CD4-positive, alpha-beta T cell treated with Interleukin-6 for 4 hours (primary cell): ENCODE measurements around the gene GMEB2.
A peak's percentile ranks its signal among the peaks of the same experiment; 100 is the strongest.
"Not testable (repeated sequence)": the region's sequence is repeated elsewhere in the genome, so short reads cannot be mapped to it uniquely, and the experiment has no call there.

Experiments
- DNase-seq: peaks from one replicate; pipeline ENCODE4 v3.0.0-alpha.2; 2020; ENCODE audit warnings: mixed read lengths

GMEB2 gene

DNA sequence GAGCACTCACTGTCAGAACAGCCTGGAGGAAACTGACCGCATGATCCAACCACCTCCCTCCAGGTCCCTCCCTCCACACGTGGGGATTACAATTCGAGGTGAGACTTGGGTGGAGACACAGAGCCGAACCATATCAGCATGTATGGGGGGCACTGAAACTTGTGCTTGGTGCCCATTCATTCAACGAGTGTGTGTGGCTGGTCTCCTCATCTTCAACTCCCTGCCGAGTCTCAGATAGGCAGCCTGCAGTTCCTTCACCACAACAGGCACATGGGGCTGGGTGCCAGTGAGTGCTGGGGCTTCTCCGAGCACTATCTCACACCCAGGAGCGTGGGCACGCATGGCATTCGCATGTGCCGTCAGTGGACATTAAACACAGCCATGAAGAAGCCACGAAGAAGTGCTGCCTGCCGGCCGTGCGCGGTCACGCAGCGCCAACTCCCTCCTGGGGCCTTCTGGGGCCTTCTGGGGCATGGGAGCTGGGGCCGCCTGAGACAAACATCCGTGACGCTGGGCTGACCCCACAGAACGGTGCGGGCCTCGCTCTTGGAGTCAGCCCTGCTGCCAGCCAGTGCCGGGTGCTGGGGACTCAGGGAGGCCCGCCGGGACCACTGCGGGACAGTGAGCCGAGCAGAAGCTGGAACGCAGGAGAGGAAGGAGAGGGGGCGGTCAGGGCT, 30.5 kb upstream of the GMEB2 start:
- DNase-seq: no peak

DNA sequence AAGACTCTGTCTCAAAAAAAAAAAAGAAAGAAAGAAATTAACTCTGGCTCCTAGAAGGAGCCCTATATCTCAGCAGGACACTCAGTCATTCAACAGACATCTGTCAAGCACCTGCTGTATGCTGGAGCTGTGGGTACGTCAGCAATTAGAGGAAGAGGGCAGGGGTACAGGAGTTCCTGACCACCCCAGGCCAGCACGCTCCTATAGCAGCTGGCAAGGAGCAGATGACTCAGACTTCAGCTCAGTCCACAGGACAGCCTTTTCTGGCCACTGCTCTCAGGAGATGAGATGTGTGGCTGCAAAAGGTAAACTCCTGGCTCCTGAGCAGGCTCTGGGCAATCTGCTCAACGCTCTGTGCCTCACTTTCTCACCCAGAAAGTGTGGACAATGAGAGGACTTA, 29.6 kb upstream of the GMEB2 start:
- DNase-seq: no peak

DNA sequence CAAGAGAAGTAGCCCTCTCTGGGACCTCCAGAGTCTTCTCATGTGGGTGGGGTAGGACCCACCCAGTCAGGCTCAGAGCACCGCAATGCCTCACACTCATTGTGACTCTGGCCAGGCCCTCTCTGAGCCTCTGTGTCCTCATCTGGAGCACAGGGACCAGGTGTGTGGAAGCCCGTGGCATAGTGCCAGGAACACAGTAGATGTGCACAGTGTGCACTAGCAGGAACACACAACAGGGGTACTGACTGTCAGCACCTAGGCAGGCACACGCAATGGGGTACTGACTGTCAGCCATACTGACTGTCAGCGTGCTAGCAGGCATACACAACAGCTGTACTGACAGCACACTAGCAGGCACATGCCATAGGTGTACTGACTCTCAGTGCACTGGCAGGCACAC, 28.3 kb upstream of the GMEB2 start:
- no peak for DNase-seq

DNA sequence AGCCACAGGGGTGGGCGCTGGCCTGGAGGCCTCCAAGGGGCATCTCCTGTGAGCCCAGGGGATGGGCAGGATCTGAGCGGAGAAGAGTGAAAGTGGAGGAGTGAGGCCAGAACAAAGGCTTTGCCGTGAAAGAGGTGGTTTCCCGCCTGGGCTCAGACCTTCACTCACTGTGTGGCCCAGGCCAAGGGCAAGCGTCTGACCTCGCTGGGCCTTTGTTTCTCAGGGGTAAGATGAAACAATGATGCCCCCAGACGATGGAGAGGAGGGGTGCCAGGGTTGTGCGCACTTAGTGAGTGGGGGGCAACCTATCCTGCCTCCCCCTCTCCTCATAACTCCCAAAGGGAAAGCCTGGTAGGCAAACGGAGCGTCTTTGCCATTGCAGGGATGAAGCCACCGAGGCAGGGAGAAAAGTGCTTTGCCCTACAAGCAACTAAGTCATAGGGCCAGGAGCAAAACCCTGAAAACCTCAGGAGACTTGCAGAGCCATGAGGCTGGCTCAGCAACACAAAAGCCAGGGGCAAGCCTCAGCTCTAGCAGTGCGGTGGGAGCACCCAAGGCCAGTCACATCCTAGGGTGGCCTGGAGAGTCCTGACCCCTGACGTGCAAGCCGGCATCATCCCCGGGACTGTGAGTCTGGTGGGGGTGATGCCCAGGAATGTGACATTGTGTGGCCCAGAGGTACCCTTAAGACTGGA, 27.2 kb upstream of the GMEB2 start:
- no peak for DNase-seq

DNA sequence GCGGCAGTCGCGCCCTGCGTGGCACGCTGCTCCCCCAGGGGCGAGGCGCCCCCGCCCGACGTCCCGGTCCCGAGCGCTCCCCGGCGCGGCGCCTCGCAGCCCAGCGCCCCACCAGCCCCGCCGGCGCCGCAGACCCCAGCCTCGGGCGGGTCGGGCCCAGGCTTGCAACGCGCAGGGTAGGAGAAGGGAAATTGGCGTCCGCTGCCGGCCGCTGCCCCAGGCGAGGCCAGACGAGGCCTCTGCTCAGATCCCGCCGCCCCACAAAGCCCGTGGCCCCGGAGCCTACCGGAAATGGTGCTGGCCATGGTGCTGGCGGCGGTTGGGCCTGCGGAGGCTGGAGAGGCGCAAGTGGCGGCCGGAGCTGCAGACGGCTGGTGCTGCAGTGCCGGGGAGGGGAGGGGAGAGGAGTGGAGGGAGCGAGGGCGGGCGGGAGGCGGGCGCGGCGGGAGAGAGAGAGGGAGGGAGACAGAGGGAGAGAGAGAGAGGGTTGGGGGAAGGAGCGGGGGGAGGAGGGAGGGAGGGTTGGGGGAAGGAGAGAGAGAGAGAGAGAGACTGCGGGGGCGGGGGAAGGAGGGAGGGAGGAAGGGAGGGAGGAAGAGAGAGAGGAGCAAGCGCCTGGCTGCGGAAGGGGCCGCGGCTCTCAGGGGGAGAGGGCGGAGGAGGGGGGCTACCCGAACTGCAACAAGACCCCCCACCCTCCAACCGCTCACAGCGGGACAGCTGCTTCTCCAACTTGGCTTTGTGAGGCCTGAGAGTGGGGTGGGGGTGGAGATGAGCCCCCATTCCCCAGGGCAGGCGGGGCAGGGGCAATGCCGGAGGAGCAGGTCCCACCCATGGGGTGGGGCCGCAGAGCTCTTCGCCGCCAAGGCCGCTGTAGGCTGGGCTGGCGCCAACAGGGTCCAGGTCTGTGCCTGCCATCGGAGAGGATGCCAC, 26.4 kb upstream of the GMEB2 start, which contains the start of gene STMN3:
Gene STMN3, minus strand, starts transcription at position 384 of the 933 bp plus-strand sequence. Its CDS starts 79 bp downstream, at position 305.
- DNase-seq: peak; percentile 87

DNA sequence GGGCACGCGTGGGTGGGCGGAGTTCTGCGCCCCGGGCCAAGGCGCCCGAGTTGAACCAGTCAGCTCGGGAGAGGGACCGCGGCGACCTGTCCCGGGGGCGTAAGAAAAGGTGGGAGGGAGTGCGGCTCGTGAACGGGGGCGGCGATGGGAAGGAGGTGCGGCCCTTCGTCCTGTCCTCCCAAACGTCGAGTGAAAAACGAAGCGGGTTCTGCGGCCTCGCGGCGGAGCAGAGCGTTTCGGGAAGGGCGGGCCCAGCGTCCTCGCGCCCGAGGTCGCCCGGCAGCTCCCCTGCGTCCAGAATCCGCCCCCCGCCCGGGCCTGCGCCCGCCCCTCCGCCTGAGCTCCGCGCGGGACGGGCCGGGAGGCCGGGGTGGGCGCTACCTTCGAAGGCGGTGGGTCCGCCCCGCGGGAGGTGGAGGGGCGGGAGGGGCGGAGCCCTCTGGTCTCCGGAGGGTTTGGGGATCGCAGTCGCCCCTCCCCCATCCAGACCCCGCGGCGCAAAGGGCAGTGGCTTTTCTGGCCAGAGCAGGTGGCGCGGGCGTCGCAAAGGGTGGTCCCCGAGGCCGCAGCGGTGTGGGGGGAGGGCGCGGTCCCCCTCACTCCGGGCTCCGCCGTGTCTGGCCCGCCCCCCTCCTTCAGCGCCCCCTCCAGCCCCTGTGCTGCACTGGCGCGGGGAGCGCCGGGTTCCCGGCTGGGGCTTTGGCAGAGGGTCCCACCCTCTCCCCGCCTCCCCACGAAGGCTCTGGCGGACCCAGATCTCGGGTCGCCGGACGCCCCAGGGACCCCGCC, 25.5 kb upstream of the GMEB2 start:
- DNase-seq: peak; percentile 65

DNA sequence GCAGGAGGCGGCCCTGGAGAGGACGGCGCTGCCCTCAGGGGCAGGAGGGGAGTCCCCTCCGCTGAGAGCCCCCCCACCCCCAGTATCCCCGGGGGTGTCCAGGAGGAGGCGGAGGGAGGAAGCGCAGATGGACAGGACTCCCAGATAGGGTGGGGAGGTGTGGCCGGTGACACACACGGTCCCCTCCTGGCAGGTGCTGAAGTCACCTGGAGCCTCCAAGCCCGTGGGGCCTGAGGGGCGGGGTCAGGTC, 25.0 kb upstream of the GMEB2 start:
- peak; percentile 71 for DNase-seq

DNA sequence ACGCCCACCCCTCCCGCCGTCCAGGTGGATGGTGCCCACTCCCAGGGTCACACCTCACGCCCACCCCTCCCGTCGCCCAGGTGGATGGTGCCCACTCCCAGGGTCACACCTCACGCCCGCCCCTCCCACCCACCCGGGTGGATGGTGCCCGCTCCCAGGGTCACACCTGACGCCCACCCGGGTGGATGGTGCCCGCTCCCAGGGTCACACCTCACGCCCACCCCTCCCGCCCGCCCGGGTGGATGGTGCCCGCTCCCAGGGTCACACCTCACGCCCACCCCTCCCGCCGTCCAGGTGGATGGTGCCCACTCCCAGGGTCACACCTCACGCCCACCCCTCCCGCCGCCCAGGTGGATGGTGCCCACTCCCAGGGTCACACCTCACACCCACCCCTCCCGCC, 23.6 kb upstream of the GMEB2 start:
- not testable (repeated sequence) for DNase-seq

DNA sequence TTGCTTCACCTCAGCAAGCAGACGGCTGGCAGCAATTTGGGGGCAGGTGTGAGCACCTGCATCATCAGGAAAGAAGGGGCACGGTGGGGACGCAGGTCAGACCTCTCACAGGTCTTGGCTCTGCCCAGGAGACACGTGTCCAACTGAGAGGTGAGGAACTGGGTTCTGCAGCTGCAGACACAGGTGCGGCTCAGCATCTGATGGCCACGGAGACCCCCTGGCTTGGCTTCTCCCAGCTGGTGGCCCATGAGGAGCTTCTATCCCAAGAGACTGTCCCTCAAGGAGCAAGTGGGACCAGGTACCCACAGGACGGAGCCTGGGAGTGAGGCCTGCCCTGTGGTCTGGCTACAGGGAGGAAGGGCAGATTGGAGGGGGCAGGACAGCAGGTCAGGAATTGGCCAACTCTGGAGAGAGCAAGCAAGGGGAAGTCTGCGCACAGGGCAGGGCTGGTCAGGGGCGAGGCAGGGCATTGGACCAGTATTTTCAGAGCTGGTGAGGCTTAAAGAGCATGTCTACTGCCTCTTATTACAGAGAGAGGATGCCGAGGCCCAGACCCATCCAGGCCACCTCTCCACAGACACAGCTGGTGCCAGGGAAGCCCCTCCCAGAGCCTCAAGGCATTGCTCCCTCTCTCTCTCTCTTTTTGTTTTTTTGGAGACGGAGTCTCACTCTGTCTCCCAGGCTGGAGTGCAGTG, 22.1 kb upstream of the GMEB2 start:
- no peak for DNase-seq

DNA sequence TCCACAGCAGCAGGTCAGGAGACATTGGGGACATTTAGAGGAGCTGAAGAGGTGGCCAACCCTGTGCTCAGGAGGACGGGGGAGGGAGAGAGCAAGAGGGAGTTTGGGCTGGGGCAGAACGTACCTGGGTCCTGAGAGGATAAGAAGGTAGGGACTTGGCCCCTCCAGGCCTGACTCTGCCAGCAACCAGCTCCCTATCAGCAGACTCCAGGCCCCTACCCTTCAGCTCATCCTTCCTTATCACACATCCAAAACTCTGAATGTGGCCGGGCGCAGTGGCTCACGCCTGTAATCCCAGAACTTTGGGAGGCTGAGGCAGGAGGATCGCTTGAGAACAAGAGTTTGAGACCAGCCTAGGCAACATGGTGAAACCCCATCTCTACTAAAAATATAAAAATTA, 21.3 kb upstream of the GMEB2 start:
- DNase-seq: no peak

DNA sequence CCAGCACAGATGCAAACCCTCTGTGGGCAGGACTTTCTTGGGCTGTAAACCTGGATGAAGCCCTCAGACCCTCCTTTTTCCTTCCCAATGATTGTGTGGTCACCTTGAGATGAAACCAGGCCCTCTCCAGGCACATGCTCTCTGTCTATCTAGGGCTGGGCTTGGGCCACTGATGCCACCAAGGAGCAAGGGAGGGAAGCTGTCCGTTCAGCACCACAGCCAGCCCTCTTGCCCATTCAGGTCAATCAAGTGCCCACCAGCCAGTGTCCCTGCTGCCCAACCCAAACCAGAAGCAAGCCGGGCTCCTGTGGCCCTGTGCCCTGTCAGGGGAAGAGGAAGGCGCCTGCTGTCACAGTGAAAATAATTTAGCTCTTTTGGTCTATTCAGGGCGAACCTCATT, 18.3 kb upstream of the GMEB2 start:
- DNase-seq: no peak

DNA sequence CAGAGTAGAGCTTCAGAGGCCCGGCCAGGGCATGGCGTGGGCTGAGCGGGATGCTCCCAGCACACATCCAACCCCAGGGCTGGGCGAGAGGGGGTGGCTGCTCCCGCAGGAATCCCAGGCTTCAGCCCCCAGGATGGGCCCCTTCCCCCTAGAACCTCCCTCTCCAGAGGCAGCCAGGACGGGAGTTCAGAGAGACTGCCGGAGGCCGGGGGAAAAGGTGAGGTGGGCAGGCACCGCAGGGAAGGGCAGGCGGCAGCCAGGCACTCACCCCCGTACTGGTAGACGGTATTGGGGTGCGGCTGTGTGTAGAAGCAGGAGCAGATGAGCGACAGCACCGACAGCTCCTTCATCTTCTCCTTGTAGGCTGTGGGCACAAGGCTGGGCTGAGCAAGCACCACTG, 17.0 kb upstream of the GMEB2 start:
- no peak for DNase-seq

DNA sequence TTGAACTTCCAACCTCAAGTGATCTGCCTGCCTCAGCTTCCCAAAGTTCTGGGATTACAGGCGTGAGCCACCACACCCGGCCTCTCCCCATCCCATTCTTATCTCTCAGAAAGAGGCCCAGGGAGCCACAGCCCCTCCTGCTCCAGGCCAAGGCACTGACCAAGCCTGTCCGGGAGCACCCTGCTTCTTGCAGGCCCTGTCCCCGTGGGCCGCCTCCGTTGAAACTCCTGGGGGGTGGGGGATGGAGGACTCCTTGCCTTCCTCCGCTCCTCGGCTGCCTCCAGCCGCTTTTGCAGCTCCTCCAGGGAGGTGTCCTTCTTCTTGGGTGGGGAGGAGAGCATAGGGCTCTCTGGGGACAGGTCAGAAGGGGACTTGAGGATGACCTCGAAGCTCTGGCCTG, 16.6 kb upstream of the GMEB2 start:
- DNase-seq: no peak

DNA sequence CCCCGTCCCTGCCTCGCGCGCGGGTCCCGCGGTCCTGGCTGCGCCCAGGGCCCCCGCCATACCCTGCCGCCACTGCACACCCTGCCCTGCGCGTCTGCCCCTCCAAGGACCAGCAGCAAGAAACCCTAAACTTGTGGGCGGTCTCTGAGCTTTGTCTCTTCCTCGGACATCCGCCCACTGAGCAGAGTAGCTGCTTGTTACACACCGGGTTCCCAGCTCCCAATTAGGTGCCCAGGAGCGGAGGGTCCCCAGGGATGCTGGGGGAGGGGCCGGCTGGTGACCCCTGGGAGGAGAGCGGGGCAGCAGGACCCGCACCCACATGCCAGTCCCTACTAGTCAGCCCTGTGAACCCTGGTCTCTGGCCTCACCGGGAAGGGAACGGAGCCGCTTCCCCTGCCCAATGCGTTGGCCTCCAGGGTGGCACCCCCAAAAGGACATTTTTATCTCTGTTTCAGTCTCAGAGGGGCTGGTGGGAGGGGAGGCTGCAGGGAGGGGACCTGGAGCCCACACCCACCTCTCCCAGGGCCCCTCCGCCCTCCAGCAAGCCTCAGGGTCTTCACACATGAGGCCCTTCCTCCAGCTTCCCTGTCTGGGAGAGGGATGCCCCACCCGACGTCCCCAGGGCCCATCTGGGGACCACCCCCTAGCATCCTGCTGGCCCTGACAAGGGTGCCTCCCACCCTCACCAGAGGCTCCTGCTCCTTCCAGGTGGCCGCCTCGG, 15.8 kb upstream of the GMEB2 start:
- no peak for DNase-seq

DNA sequence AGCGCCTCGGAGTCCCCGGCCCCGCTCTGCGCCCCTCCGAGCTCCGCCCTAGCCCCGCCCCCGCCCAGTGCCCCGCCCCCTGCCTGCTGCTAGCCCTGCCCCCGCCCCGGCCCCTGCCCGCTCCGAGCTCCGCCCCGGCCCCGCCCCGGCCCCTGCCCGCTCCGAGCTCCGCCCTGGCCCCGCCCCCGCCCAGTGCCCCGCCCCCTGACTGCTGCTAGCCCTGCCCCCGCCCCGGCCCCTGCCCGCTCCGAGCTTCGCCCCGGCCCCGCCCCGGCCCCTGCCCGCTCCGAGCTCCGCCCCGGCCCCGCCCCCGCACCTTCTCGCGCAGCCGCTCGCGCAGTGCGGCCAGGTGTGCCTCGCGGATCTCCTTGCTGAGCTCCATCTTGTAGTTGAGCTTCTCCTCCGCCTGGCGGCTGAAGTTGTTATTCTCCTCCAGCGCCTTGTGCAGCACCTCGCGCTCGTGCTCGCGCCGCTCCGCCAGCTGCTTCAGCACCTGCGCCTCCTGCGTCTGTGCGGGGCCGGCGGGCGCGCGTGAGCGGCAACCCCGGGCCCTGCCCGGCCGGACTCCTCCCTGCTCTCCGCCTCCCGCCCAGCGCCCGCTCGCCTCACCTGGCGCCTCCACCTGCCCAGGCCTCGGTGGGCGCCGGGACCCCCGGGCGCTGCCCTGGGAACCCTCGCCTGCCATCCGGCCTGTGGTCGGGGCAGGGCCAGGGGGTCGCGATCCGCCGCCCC, 15.1 kb upstream of the GMEB2 start:
- peak; percentile 100 for DNase-seq

DNA sequence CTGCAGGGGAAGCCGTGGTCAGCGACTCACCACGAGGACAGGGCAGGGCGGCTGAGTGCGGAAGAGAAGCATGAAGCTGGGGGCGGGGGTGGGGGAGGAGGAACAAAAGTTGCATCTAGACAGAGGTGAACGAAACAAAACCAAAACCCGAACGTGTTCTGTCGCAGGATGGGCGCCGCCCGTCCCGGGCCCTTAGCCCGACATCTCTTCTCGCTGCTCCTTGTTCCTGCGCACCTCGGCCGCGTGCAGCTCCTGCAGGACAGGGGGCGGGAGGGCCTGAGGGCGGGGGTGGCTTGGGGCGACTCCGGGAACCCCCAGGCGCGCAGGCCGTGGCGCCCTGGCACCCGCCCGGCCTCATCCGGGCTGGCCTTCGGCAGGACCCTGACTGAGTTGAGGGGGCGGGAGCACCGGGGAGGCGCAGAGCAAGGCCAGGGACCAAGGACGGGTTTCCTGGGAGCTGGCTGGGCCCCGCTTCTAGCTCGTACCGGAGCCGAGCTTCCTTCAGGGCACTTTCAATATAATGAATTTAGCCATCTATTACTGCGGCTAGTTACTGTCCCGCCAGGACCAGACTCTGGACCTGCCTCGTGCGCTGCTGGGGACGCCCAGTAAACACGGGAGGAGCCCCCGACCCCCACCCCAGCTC, 14.4 kb upstream of the GMEB2 start:
- DNase-seq: peak; percentile 72

DNA sequence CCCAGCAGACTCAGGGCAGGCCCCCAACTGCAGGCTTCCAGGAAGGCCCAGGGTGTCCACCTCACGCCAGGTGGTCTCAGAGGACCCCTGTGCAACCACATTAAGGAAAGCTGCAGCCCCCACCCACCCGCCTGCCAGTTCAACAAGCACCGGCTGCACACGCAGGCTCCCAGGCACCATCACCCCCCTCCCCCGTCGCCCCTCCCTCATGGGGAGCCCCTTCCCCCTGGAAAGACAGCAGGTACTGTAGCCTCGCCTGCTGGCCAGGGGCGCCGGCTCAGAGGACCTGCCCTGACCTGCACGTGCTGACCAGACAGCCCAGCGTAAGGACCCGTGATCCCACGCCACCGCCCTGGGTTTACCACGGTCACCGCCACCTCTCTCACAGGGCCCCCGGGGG, 13.8 kb upstream of the GMEB2 start:
- peak; percentile 56 for DNase-seq

DNA sequence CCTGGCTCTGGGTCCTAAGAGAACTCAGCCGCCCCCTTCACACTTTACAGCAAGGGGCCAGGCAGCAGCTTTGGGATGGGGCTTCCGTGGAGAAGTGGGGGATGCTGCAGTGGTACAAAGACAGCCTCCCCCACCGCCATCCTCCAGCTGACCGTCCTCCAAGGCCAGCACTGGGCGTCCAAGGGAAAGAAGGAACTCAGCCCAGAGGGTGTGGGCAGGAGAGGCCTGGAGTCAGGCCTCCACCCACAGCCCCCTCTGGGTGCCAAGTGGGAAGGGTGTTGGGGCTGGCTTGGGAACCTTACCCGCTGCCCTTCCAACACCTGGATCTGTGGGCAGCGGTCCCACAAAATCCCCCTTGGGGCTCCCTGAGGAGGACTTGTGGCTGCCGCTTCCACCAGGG, 13.2 kb upstream of the GMEB2 start:
- peak; percentile 17 for DNase-seq

DNA sequence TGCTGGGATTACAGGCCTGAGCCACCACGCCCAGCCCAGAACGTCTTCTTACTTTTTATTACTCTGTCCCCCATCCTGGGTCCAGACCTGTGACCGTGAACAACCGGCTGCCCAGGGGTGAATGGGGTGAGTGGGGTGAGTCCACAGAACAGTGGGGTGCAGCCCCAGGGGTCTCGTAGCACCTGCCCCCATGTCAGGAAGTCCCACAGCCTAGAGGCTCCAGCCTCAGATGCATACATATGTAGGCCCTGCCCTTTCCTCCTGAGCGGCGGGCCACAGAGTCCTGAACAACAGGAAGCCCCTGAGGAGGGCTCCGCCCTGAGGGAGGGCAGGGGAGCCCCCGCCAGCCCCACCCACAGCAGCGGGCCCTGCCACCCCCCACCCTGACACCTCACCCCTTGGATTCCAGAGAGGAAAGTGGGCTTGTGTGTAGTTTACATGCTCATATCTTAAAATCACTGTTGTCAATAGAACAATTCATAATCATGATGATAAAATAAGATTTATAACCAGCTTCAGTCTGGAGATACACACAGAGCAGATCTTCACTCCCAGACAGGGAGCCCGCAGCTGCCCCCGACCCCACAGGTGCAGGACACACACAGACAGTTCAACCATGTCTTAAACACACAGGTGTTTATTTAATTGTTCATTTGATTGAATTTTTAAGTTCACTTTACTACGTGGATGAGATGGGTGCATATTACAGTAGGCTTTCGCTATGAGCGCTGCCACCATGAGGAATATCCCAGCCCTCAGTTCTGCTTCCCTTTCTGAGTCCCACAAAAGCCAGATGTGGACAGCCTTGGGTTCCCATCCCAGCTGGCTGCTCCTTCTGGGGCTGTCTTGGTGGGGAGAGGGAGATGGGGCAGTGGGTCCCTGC, 12.4 kb upstream of the GMEB2 start:
- DNase-seq: peak; percentile 93
